ENCODE results near the gene RRP9. TPM values are rescaled to one million over a fixed set of nuclear protein-coding genes. Genes with fewer than 3 reads are reported as not detected.

The RRP9 gene
- total RNA-seq, 6 experiments from 2014 or later = 5.2 to 10.8 (median 7.6) TPM

- no peak overlapping the region for H3K4me3 ChIP-seq
- no peaks in the 10 kb centered on the region for H3K27me3 ChIP-seq
- no peaks in the 10 kb centered on the region for H3K9me3 ChIP-seq
- ATAC-seq (no peak), DNase-seq (no peak)
- H3K36me3 ChIP-seq = no peaks in the 10 kb centered on the region
- no peak for TF ChIP-seq POLR2A (IDR thresholded peaks at IDR 0.05)
- TF ChIP-seq, protein P1, sequence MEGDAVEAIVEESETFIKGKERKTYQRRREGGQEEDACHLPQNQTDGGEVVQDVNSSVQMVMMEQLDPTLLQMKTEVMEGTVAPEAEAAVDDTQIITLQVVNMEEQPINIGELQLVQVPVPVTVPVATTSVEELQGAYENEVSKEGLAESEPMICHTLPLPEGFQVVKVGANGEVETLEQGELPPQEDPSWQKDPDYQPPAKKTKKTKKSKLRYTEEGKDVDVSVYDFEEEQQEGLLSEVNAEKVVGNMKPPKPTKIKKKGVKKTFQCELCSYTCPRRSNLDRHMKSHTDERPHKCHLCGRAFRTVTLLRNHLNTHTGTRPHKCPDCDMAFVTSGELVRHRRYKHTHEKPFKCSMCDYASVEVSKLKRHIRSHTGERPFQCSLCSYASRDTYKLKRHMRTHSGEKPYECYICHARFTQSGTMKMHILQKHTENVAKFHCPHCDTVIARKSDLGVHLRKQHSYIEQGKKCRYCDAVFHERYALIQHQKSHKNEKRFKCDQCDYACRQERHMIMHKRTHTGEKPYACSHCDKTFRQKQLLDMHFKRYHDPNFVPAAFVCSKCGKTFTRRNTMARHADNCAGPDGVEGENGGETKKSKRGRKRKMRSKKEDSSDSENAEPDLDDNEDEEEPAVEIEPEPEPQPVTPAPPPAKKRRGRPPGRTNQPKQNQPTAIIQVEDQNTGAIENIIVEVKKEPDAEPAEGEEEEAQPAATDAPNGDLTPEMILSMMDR (IDR thresholded peaks at IDR 0.05) = no peak
- no peaks in the 10 kb centered on the region for H3K4me1 ChIP-seq
- WGBS (ENCODE audit: insufficient coverage, low coverage, low lambda C conversion rate, missing lambda C conversion rate) = 89% methylated on average over 10 of the region's 15 CpGs
- no peak overlapping the region for H3K27ac ChIP-seq
- intact Hi-C loops (cut with DNase I) = no loop called here
Observed at GRCh38 chr3:51897391-51897790, 44.3 kb downstream of the RRP9 start.

DNA sequence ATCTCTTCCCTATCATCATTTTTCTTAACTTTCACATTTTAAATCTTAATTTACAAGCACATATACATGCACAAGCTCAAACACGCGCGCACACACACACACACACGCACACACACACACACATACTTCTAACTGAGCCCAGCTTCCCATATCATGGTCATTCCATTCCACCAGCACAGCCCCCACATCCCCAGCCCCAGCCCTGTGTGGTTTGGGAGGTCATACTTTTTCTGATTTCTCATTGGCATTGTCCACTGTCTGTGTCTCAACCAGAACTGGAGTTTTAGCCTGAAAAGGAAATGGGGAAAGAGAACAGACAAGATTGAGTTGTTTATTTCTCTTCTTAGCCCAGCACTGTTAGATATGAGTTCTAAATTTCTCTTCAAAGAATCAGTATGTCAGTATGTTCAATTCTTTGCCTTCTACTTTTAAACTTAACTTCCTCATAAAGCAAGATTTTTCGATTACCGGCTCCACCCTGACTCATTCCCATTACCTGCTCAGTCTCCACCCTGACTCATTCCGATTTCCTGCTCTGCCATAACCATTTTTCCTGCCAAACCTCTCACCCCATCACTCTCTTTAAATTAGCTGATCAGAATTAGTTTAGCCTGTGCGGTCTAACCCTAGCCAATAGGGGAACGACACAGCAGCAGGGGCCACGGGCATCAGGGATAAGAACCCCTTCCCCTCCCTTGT lies 44.9 kb downstream of the RRP9 start:
- no peak for ATAC-seq
- Histone ChIP-seq H3K4me3 (no peak overlapping the region), H3K27me3 (no peaks in the 10 kb centered on the region), H3K36me3 (no peaks in the 10 kb centered on the region), H3K27ac (no peak overlapping the region), H3K4me1 (no peaks in the 10 kb centered on the region), H3K9me3 (no peaks in the 10 kb centered on the region)
- no peak for TF ChIP-seq POLR2A (IDR thresholded peaks at IDR 0.05)
- TF ChIP-seq, protein P1 (IDR thresholded peaks at IDR 0.05) = no peak
- no peak for DNase-seq
- 69% methylated on average over 10 of the region's 10 CpGs for WGBS (ENCODE audit: insufficient coverage, low coverage, low lambda C conversion rate, missing lambda C conversion rate)
- intact Hi-C loops (cut with DNase I) = no loop called here

DNA sequence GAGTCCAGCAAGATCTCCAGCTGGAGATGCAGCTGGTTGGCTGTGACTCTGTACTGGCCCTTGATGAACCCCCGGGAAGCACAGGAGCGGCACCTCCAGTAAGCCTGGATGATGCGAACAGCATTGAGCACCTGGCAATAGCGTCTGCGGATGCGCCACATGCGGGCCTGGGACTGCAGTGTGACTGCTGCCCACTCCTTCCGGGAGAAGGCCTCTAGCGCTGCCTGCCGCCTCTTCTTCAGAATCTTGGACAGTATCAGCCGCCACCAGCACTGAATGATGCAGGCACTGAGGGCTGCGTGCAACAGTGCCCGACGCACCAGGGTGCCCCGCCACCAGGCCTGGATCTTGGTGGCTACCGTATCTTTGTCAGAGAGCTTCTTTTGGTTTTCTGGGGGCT lies 46.8 kb downstream of the RRP9 start:
- H3K4me3 ChIP-seq = no peak overlapping the region
- H3K4me1 ChIP-seq = no peaks in the 10 kb centered on the region
- no peaks in the 10 kb centered on the region for H3K9me3 ChIP-seq
- no peak overlapping the region for H3K27ac ChIP-seq
- WGBS (ENCODE audit: insufficient coverage, low coverage, low lambda C conversion rate, missing lambda C conversion rate) = 75% methylated on average over 2 of the region's 16 CpGs
- no peaks in the 10 kb centered on the region for H3K27me3 ChIP-seq
- ATAC-seq (no peak), DNase-seq (no peak)
- intact Hi-C loops (cut with DNase I) = no loop called here
- H3K36me3 ChIP-seq = no peaks in the 10 kb centered on the region
- TF ChIP-seq POLR2A (IDR thresholded peaks at IDR 0.05) = no peak
- TF ChIP-seq, protein P1 (IDR thresholded peaks at IDR 0.05) = no peak

- Histone ChIP-seq H3K36me3 (no peaks in the 10 kb centered on the region), H3K4me1 (no peaks in the 10 kb centered on the region), H3K27ac (no peak overlapping the region), H3K9me3 (no peaks in the 10 kb centered on the region), H3K4me3 (no peak overlapping the region), H3K27me3 (no peaks in the 10 kb centered on the region)
- TF ChIP-seq, protein P1 (IDR thresholded peaks at IDR 0.05) = no peak
- no peak for ATAC-seq
- no peak for DNase-seq
- intact Hi-C loops (cut with DNase I) = no loop called here
- no CpG with 5 or more reads among the region's 4 CpGs for WGBS (ENCODE audit: insufficient coverage, low coverage, low lambda C conversion rate, missing lambda C conversion rate)
Observed at GRCh38 chr3:51894391-51894790, 47.3 kb downstream of the RRP9 start.
